ENCODE measurements around the gene MYL12A. TPM values are rescaled to one million over a fixed set of nuclear protein-coding genes. Genes with fewer than 3 reads are reported as not detected.

MYL12A gene
- total RNA-seq, 1 donor from 2014 or later: 2,410 TPM

DNA sequence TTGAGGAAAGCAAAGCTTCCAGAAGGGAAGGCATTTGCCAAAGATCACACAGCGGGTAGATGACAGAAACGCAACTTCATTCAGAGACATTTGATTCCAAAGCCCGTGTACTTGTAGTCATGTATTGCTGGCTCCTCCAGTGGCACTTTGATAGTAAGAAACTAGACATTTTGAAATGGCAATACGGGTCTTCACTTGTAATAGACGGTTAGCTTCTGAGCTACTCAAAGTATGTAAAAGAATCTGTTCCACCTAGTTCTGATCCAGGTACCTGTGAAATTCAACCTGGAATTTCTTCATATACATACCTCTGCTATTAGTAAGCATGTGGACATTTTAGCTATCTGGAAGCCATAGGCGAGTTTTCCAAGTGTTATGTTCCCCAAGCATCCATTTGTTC is 26.1 kb upstream of the MYL12A start:
- no peak for DNase-seq
- Histone ChIP-seq H3K4me1 (peaks cover 55% of the 10 kb centered on the region), H3K36me3 (peaks cover 8% of the 10 kb centered on the region), H3K27ac (replicated peaks) (peak overlapping the region; percentile 92), H3K4me3 (no peak overlapping the region), H3K27me3 (ENCODE audit: low read depth) (no peaks in the 10 kb centered on the region), H3K9me3 (replicated peaks) (no peaks in the 10 kb centered on the region)
- intact Hi-C loops (cut with micrococcal nuclease): no loop called here
- TF ChIP-seq, protein P1, sequence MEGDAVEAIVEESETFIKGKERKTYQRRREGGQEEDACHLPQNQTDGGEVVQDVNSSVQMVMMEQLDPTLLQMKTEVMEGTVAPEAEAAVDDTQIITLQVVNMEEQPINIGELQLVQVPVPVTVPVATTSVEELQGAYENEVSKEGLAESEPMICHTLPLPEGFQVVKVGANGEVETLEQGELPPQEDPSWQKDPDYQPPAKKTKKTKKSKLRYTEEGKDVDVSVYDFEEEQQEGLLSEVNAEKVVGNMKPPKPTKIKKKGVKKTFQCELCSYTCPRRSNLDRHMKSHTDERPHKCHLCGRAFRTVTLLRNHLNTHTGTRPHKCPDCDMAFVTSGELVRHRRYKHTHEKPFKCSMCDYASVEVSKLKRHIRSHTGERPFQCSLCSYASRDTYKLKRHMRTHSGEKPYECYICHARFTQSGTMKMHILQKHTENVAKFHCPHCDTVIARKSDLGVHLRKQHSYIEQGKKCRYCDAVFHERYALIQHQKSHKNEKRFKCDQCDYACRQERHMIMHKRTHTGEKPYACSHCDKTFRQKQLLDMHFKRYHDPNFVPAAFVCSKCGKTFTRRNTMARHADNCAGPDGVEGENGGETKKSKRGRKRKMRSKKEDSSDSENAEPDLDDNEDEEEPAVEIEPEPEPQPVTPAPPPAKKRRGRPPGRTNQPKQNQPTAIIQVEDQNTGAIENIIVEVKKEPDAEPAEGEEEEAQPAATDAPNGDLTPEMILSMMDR (IDR thresholded peaks at IDR 0.05; ENCODE audit: borderline replicate concordance): no peak

DNA sequence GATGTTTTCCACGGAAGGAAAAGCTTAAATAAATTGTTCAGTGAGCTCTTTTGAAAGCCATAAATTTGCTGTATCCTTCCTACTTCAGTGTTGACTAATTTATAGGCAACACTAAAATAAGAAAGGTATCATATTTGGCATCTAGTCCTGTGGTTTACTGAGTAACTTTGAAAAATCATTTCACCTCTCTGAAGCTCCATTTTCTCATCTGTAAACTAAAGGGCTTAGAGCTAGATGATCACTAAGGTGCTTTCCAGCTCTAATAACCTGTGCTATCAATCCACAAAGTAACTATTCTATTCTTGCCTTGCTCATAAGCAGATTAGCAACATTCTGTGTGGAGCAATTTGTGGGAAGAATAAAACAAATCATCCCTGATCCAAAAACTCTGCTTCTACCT is 24.2 kb upstream of the MYL12A start:
- TF ChIP-seq, protein P1 (IDR thresholded peaks at IDR 0.05; ENCODE audit: borderline replicate concordance): no peak
- intact Hi-C loops (cut with micrococcal nuclease): no loop called here
- no peak for DNase-seq
- H3K4me1 ChIP-seq: peaks cover 36% of the 10 kb centered on the region
- H3K27me3 ChIP-seq (ENCODE audit: low read depth): no peaks in the 10 kb centered on the region
- H3K36me3 ChIP-seq: no peaks in the 10 kb centered on the region
- no peaks in the 10 kb centered on the region for H3K9me3 ChIP-seq (replicated peaks)
- no peak overlapping the region for H3K4me3 ChIP-seq
- peak overlapping the region; percentile 57 for H3K27ac ChIP-seq (replicated peaks)

DNA sequence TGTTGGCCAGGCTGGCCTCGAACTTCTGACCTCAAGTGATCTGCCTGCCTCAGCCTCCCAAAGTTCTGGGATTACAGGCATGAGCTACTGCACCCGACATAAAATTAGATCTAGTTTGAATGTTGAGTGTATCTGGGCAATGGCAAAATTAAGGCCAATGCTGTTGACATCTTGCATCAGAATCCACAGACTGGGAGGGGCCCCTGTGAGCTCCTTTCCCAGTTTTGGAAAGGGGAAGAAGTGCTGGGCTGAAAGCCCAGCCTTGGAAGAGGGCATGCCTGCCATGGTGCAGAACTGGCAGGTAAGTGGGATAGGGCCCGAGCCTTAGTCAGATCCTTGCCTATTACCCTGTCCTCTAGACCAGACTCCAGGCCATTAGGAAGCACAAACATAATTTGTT is 23.4 kb upstream of the MYL12A start:
- peak overlapping the region; percentile 57 for H3K27ac ChIP-seq (replicated peaks)
- TF ChIP-seq, protein P1 (IDR thresholded peaks at IDR 0.05; ENCODE audit: borderline replicate concordance): no peak
- intact Hi-C loops (cut with micrococcal nuclease): no loop called here
- H3K27me3 ChIP-seq (ENCODE audit: low read depth): no peaks in the 10 kb centered on the region
- peaks cover 32% of the 10 kb centered on the region for H3K4me1 ChIP-seq
- no peak overlapping the region for H3K4me3 ChIP-seq
- H3K36me3 ChIP-seq: no peaks in the 10 kb centered on the region
- DNase-seq: peak; percentile 41
- no peaks in the 10 kb centered on the region for H3K9me3 ChIP-seq (replicated peaks)

DNA sequence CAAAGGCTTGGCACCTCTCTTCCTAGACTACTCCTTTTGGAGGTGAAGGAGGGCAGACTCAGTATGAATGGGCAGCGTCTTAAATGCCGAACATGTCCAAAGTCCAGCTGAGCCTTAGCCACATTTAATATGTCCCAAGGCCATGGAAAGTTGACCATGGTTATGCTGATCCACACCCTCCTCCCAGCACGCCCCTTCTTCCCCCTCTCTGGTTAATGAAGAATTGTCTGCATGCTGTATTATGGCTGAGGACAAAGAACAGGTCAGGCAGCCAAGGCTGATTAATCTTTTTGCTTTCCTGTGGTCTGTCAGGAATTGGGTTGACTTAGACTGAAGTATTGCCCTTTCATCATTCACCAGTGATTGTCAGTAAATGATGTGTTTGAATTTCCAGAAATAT is 22.0 kb upstream of the MYL12A start:
- intact Hi-C loops (cut with micrococcal nuclease): no loop called here
- H3K27ac ChIP-seq (replicated peaks): peak overlapping the region; percentile 42

DNA sequence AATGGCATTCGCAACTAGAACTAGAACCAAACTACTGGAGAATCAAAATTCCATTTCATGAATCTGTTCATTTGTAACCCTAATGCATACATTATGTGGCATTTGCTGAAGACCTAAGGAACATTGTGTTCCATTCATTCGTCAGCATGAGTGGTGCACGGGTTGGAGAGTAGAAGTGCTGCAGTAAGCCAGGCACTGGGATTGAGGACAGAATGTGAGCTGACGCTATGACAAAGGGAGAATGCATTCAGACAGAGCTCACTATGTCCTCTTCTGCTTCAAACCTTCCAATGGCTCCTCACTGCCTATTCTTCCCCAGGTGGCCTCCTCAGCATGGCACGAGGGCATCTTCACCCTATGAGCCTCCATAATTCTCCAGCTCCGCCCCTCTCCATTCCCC is 21.6 kb upstream of the MYL12A start:
- TF ChIP-seq, protein P1 (IDR thresholded peaks at IDR 0.05; ENCODE audit: borderline replicate concordance): no peak
- Histone ChIP-seq H3K27ac (replicated peaks) (peak overlapping the region; percentile 42), H3K27me3 (ENCODE audit: low read depth) (no peaks in the 10 kb centered on the region), H3K9me3 (replicated peaks) (no peaks in the 10 kb centered on the region), H3K4me1 (peaks cover 19% of the 10 kb centered on the region), H3K36me3 (no peaks in the 10 kb centered on the region), H3K4me3 (no peak overlapping the region)
- no peak for DNase-seq
- intact Hi-C loops (cut with micrococcal nuclease): no loop called here

More for the DNA sequence above, 22.0 kb upstream of the MYL12A start:
- H3K4me1 ChIP-seq: peaks cover 23% of the 10 kb centered on the region
- H3K9me3 ChIP-seq (replicated peaks): no peaks in the 10 kb centered on the region
- DNase-seq: no peak
- TF ChIP-seq, protein P1 (IDR thresholded peaks at IDR 0.05; ENCODE audit: borderline replicate concordance): no peak
- H3K27me3 ChIP-seq (ENCODE audit: low read depth): no peaks in the 10 kb centered on the region
- no peak overlapping the region for H3K4me3 ChIP-seq
- H3K36me3 ChIP-seq: no peaks in the 10 kb centered on the region
